H1 (cell line): ENCODE results near the gene GLIS2. TPM values are rescaled to one million over a fixed set of nuclear protein-coding genes. Genes with fewer than 3 reads are reported as not detected.

Experiments used
- ASH2L ChIP-seq: fragments of 200-600, 300-600 bp; sonication (generic); IDR thresholded peaks from one replicate; pipeline ENCODE4 v1.7.1; 2017; ENCODE audit warnings: low read length
- EP300 ChIP-seq, 2 experiments: IDR thresholded peaks; 1 replicate in 1 of 2; 2 replicates in 1 of 2; pipeline ENCODE4 v1.6.1; 2011 to 2012; ENCODE audit warnings: low read depth in 2 of 2, low read length in 2 of 2, mild to moderate bottlenecking in 2 of 2, borderline replicate concordance in 1 of 2, inconsistent platforms in 1 of 2, moderate library complexity in 1 of 2
- MAX ChIP-seq: IDR thresholded peaks from 2 replicates; pipeline ENCODE4 v1.6.1; 2012; ENCODE audit warnings: inconsistent platforms
- POU5F1 ChIP-seq: IDR thresholded peaks from 2 replicates; pipeline ENCODE4 v1.6.1; 2011; ENCODE audit warnings: low read depth, mild to moderate bottlenecking, low read length, moderate library complexity
- SP1 ChIP-seq: IDR thresholded peaks from 2 replicates; pipeline ENCODE4 v1.6.1; 2011; ENCODE audit warnings: low read depth, low read length
- polyA plus RNA-seq, 7 experiments: library from polyadenylated mRNA; depleted of rRNA in 3 of 7; stranded (reverse) in 5 of 7; unstranded in 2 of 7; fragments of >200 nt in 5 of 7; fragments of 200-250 nt in 2 of 7; gene quantifications; 1 replicate in 5 of 7; 2 replicates in 1 of 7; 4 replicates in 1 of 7; pipeline versions ENCODE4 v1.2.1 to v1.2.3, GENCODE V29; 2011 to 2013; ENCODE audit warnings: missing spikeins in 2 of 7, mixed read lengths in 2 of 7
- total RNA-seq: library from RNA; stranded (reverse); fragmentation: NEBNext Ultra II Directional; extraction: Animal tissue kit (Norgen Biotek cat#: 25700); gene quantifications from 2 replicates; pipeline ENCODE4 v1.2.1, GENCODE V29; 2021

The GLIS2 gene
- total and polyA plus RNA-seq, 2 of the 8 experiments (the other 6 are each of a cell fraction or from before 2014, with no cell fraction given) = 4.3 to 17.4 TPM

GRCh38 chr16:4385789-4386450 is 70.1 kb downstream of the GLIS2 start (continued):
- TF ChIP-seq ASH2L = no peak
- no peak for TF ChIP-seq POU5F1
- TF ChIP-seq EP300 (IDR thresholded peaks at IDR 0.05; ENCODE audit: borderline replicate concordance in 1 of 2, low read depth in 2 of 2, low read length in 2 of 2) = no peak
- no peak for TF ChIP-seq MAX
- no peak for TF ChIP-seq SP1
